SK-N-SH (cell line): Measurements from ENCODE around the gene DHRSX. TPM values are rescaled to one million over a fixed set of nuclear protein-coding genes. Genes with fewer than 3 reads are reported as not detected.

Experiments used
- CTCF ChIA-PET: fragments of 300-600, 350-600 bp; formaldehyde crosslinking; extraction: SDS; loops from one replicate; lab custom pipeline; 2021; lab: Yijun Ruan, JAX
- POLR2A ChIA-PET: fragments of 350-600 bp; sonication (Branson Sonifier 250); formaldehyde crosslinking; extraction: SDS; loops from one replicate; lab custom pipeline; 2020; ENCODE audit warnings: antibody characterized with exemption, inconsistent platforms; lab: Yijun Ruan, JAX
- DNase-seq: peaks from one replicate; pipeline ENCODE4 v3.0.0; 2012
- H2AFZ ChIP-seq: fragments of 200-600 bp; sonication (generic); 2 replicates; pipeline ENCODE4 v1.8.1; 2016; ENCODE audit warnings: antibody characterized with exemption, mild to moderate bottlenecking, low read depth
- H3F3A ChIP-seq: fragments of 200-600 bp; sonication (generic); replicated peaks from 2 replicates; pipeline ENCODE3; 2016; ENCODE audit warnings: antibody characterized with exemption, mild to moderate bottlenecking; ENCODE audit not compliant: insufficient read depth
- H3K27ac ChIP-seq, 2 experiments: fragments of 200-500 bp in 1 of 2; fragments of 200-600 bp in 1 of 2; sonication (Bioruptor generic) in 1 of 2; sonication (generic), shearing (Covaris generic) in 1 of 2; 2 replicates each; pipeline versions ENCODE4 v1.5.1 to v1.6.1; 2014 to 2016; ENCODE audit warnings: low read depth in 2 of 2, inconsistent platforms in 1 of 2, low read length in 1 of 2, mild to moderate bottlenecking in 1 of 2, mixed read lengths in 1 of 2
- H3K27me3 ChIP-seq: fragments of 200-600 bp; sonication (generic), shearing (Covaris generic); 2 replicates; pipeline ENCODE4 v1.6.1; 2016; ENCODE audit warnings: mixed run types; ENCODE audit not compliant: insufficient read depth
- H3K36me3 ChIP-seq, 2 experiments: fragments of 200-500 bp in 1 of 2; fragments of 200-600 bp in 1 of 2; sonication (Bioruptor generic) in 1 of 2; sonication (generic) in 1 of 2; replicated peaks in 1 of 2; 2 replicates each; pipeline versions ENCODE3 to v1.5.1; 2014 to 2016; ENCODE audit warnings: low read length in 1 of 2, mild to moderate bottlenecking in 1 of 2; ENCODE audit not compliant: insufficient read depth in 2 of 2, control insufficient read depth in 1 of 2
- H3K4me1 ChIP-seq, 2 experiments: fragments of 200-500 bp in 1 of 2; fragments of 200-600 bp in 1 of 2; sonication (Bioruptor generic) in 1 of 2; sonication (generic), shearing (Covaris generic) in 1 of 2; 2 replicates each; pipeline versions ENCODE4 v1.5.1 to v1.6.1; 2014 to 2016; ENCODE audit warnings: low read depth in 1 of 2, low read length in 1 of 2, mixed run types in 1 of 2; ENCODE audit not compliant: insufficient read depth in 2 of 2, control insufficient read depth in 1 of 2
- H3K4me2 ChIP-seq: fragments of 200-600 bp; sonication (generic), shearing (Covaris generic); 2 replicates; pipeline ENCODE4 v1.6.1; 2017; ENCODE audit warnings: mixed run types
- H3K4me3 ChIP-seq, 2 experiments: fragments of 200-500 bp in 1 of 2; fragments of 200-600 bp in 1 of 2; sonication (Bioruptor generic) in 1 of 2; sonication (generic), shearing (Covaris generic) in 1 of 2; 2 replicates each; pipeline versions ENCODE4 v1.5.1 to v1.8.1; 2014 to 2016; ENCODE audit warnings: low read depth in 2 of 2, inconsistent platforms in 1 of 2, low read length in 1 of 2, mild to moderate bottlenecking in 1 of 2, mixed read lengths in 1 of 2, moderate library complexity in 1 of 2
- H3K79me2 ChIP-seq: fragments of 200-600 bp; sonication (generic); 2 replicates; pipeline ENCODE4 v1.8.1; 2017; ENCODE audit warnings: mild to moderate bottlenecking; ENCODE audit not compliant: insufficient read depth
- H3K9ac ChIP-seq: fragments of 200-600 bp; sonication (generic); 2 replicates; pipeline ENCODE4 v1.6.1; 2017; ENCODE audit warnings: mixed run types
- H3K9me2 ChIP-seq: fragments of 200-600 bp; sonication (generic); 2 replicates; pipeline ENCODE4 v1.6.1; 2017; ENCODE audit warnings: mixed run types
- H3K9me3 ChIP-seq: fragments of 200-600 bp; sonication (generic); 2 replicates; pipeline ENCODE4 v1.6.1; 2017; ENCODE audit warnings: mixed run types, mild to moderate bottlenecking, moderate library complexity
- H4K20me1 ChIP-seq: fragments of 200-600 bp; sonication (generic); 2 replicates; pipeline ENCODE4 v1.6.1; 2017; ENCODE audit warnings: mild to moderate bottlenecking, mixed run types; ENCODE audit not compliant: insufficient read depth
- ELF1 ChIP-seq: IDR thresholded peaks from 2 replicates; pipeline ENCODE4 v1.4.0; 2012
- FOXM1 ChIP-seq: IDR thresholded peaks from 2 replicates; pipeline ENCODE4 v1.4.0; 2012; ENCODE audit warnings: low read depth, mild to moderate bottlenecking
- GABPA ChIP-seq: IDR thresholded peaks from 2 replicates; pipeline ENCODE4 v1.4.0; 2012; ENCODE audit warnings: low read depth, mild to moderate bottlenecking
- IRF3 ChIP-seq: fragments of 150-350 bp; IDR thresholded peaks from 2 replicates; pipeline ENCODE4 v1.6.1; 2016; ENCODE audit warnings: mild to moderate bottlenecking, low read depth, low read length
- MAX ChIP-seq: IDR thresholded peaks from 2 replicates; pipeline ENCODE4 v1.4.0; 2012; ENCODE audit warnings: low read depth
- MEF2A ChIP-seq: IDR thresholded peaks from 2 replicates; pipeline ENCODE4 v1.4.0; 2012; ENCODE audit warnings: low read depth, borderline replicate concordance
- MXI1 ChIP-seq: IDR thresholded peaks from 2 replicates; pipeline ENCODE4 v1.6.1; 2012; ENCODE audit warnings: mild to moderate bottlenecking, low read depth, low read length, improper control_type of control experiment
- NFIC ChIP-seq: IDR thresholded peaks from 2 replicates; pipeline ENCODE4 v1.4.0; 2012; ENCODE audit warnings: borderline replicate concordance
- NRF1 ChIP-seq: IDR thresholded peaks from 2 replicates; pipeline ENCODE4 v1.6.1; 2012; ENCODE audit warnings: low read depth, mild to moderate bottlenecking, low read length
- PBX3 ChIP-seq: IDR thresholded peaks from 2 replicates; pipeline ENCODE4; 2012
- POLR2AphosphoS5 ChIP-seq: IDR thresholded peaks from 2 replicates; pipeline ENCODE4 v1.6.1; 2012; ENCODE audit warnings: low read depth, low read length
- RAD21 ChIP-seq: IDR thresholded peaks from 2 replicates; pipeline ENCODE4 v1.6.1; 2012; ENCODE audit warnings: mild to moderate bottlenecking, low read length
- RCOR1 ChIP-seq: fragments of 150-350 bp; IDR thresholded peaks from 2 replicates; pipeline ENCODE4 v1.6.1; 2017; ENCODE audit warnings: antibody characterized with exemption, low read length
- REST ChIP-seq: IDR thresholded peaks from 2 replicates; pipeline ENCODE4 v1.6.1; 2012; ENCODE audit warnings: mild to moderate bottlenecking, low read depth, low read length, moderate library complexity
- RXRA ChIP-seq: IDR thresholded peaks from 2 replicates; pipeline ENCODE4 v1.4.0; 2012; ENCODE audit warnings: low read depth, mild to moderate bottlenecking, borderline replicate concordance
- SMC3 ChIP-seq: IDR thresholded peaks from 2 replicates; pipeline ENCODE4 v1.6.1; 2012; ENCODE audit warnings: low read depth, low read length, improper control_type of control experiment
- TCF12 ChIP-seq: IDR thresholded peaks from 2 replicates; pipeline ENCODE4 v1.4.0; 2012
- TEAD4 ChIP-seq: IDR thresholded peaks from 2 replicates; pipeline ENCODE4 v1.4.0; 2012; ENCODE audit warnings: mild to moderate bottlenecking, borderline replicate concordance; ENCODE audit not compliant: insufficient read depth
- USF1 ChIP-seq: IDR thresholded peaks from 2 replicates; pipeline ENCODE4 v1.4.0; 2012; ENCODE audit warnings: low read depth, borderline replicate concordance
- USF2 ChIP-seq: fragments of 150-350 bp; IDR thresholded peaks from 2 replicates; pipeline ENCODE4 v1.6.1; 2017; ENCODE audit warnings: antibody characterized with exemption, low read length, low read depth, borderline replicate concordance
- WGBS: methylation state at CpG from one replicate; pipeline ENCODE4 v1.1.6; 2017; ENCODE audit warnings: low lambda C conversion rate; 5-methylcytosine and 5-hydroxymethylcytosine counted together
- polyA plus RNA-seq, 3 experiments: library from polyadenylated mRNA; depleted of rRNA; stranded (reverse); fragments of >200 nt; gene quantifications; 2 replicates each; pipeline ENCODE4 v1.2.3, GENCODE V29; 2012

The DHRSX gene
- polyA plus RNA-seq, 1 of the 3 experiments (the other 2 are of a cell fraction) = 34.3 TPM

- H3K36me3 ChIP-seq = peaks cover 0 to under 1% of the 10 kb centered on the region in 2 experiments
- H3K4me1 ChIP-seq = peaks cover 16% of the 10 kb centered on the region in 2 experiments; a peak in 3 of 4 replicates
- no peak overlapping the region for H3K27ac ChIP-seq
- POLR2A ChIA-PET = no interaction called here
- H3K4me3 ChIP-seq = no peak overlapping the region
- 60% methylated on average over 19 of the region's 19 CpGs for WGBS
- no peaks in the 10 kb centered on the region for H3K9me3 ChIP-seq
- H3K4me2 ChIP-seq = no peak overlapping the region
- no peak overlapping the region for H3K9ac ChIP-seq
- peaks cover 25% of the 10 kb centered on the region for H3K79me2 ChIP-seq
- H4K20me1 ChIP-seq = no peaks in the 10 kb centered on the region
- TF ChIP-seq USF2 (no peak), TEAD4 (no peak)
- H3K9me2 ChIP-seq = no peaks in the 10 kb centered on the region
- no peak overlapping the region for H2AFZ ChIP-seq
- H3K27me3 ChIP-seq = no peaks in the 10 kb centered on the region
- CTCF ChIA-PET = no interaction called here
- DNase-seq = no peak
- no peaks in the 10 kb centered on the region for H3F3A ChIP-seq
Measured at GRCh38 chrX:2502668-2503519, 2.1 kb upstream of the DHRSX start.

- Histone ChIP-seq H3F3A (no peaks in the 10 kb centered on the region), H3K9ac (no peak overlapping the region), H3K9me2 (no peaks in the 10 kb centered on the region), H3K4me3 (no peak overlapping the region), H3K79me2 (peaks cover 32% of the 10 kb centered on the region), H4K20me1 (no peaks in the 10 kb centered on the region), H3K4me1 (peaks cover 17 to 19% of the 10 kb centered on the region in 2 experiments; a peak in 3 of 4 replicates), H2AFZ (no peak overlapping the region), H3K27ac (no peak overlapping the region), H3K4me2 (no peak overlapping the region), H3K36me3 (peaks cover 0 to 4% of the 10 kb centered on the region in 2 experiments), H3K27me3 (no peaks in the 10 kb centered on the region), H3K9me3 (no peaks in the 10 kb centered on the region)
- ChIA-PET POLR2A (no interaction called here), CTCF (no interaction called here)
- DNase-seq = no peak
- WGBS = 88% methylated on average over 4 of the region's 5 CpGs
- TF ChIP-seq REST (no peak), USF1 (no peak), MAX (no peak), RXRA (no peak), POLR2AphosphoS5 (no peak), SMC3 (no peak), TCF12 (no peak), MXI1 (no peak), FOXM1 (no peak), IRF3 (no peak), MEF2A (no peak), GABPA (no peak), NFIC (no peak), NRF1 (no peak), ELF1 (no peak), PBX3 (no peak), RAD21 (no peak), RCOR1 (no peak)
Measured at GRCh38 chrX:2502120-2502667, 1.4 kb upstream of the DHRSX start.
